VCaP (cell line): ENCODE measurements around the gene FUT3.

Experiments used
- H3K27ac ChIP-seq: fragments of 450-650 bp; 2 replicates; pipeline ENCODE4 v1.5.1; 2017
- CTCF ChIP-seq: fragments of 450-650 bp; conservative IDR thresholded peaks from 2 replicates; pipeline ENCODE4 v1.5.1; 2017; ENCODE audit warnings: mild to moderate bottlenecking, moderate library complexity

Gene FUT3

GRCh38 chr19:5820785-5821184, 30.5 kb downstream of the FUT3 start:
- H3K27ac ChIP-seq: no peak overlapping the region
- no peak for TF ChIP-seq CTCF

DNA sequence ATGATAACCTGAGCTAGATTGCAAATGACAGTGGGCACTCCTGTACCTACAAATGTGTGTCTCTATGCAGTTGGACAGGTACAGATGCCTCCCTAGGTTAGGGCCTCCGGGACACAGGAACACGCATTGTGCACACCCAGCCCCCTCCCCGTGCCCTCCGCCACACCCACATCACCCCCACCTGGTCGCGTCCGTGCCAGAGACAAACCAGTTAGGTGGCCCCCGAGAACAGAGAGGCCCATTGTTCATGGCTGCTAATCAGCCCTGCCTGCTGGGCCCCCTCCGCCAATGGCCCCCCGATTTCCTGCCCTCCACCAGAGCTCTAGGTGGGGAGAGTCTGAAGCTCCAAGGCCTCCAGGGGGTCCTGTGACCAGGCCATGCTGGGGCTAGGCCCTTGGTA, 32.7 kb downstream of the FUT3 start:
- H3K27ac ChIP-seq: no peak overlapping the region
- TF ChIP-seq CTCF: no peak

GRCh38 chr19:5817218-5817617, 34.0 kb downstream of the FUT3 start:
- no peak overlapping the region for H3K27ac ChIP-seq
- no peak for TF ChIP-seq CTCF

- TF ChIP-seq CTCF: no peak
- no peak overlapping the region for H3K27ac ChIP-seq
Observed at GRCh38 chr19:5814852-5815246, 36.4 kb downstream of the FUT3 start.

GRCh38 chr19:5814123-5814851, 37.0 kb downstream of the FUT3 start:
- no peak overlapping the region for H3K27ac ChIP-seq
- no peak for TF ChIP-seq CTCF

- H3K27ac ChIP-seq: no peak overlapping the region
- no peak for TF ChIP-seq CTCF
Observed at GRCh38 chr19:5811117-5811516, 40.1 kb downstream of the FUT3 start.

DNA sequence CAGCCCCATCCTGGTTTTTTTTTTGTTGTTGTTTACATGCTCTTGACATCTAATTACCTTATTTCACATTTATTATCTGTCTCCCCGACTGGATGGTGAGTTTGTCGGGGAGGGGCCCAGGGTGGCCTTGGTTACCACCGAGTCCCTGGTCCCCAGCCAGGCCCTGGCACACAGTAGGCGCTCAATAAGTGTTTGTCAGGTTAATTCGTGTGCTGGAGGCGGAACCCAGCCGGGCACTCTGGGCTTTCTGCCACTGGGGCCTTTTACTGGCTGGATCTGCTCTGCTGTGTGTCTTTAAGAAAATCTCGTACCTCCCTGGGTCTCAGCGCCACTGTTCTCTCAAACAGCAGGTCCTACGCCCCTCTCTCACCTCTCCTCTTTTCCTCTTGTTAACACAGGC, 41.8 kb downstream of the FUT3 start:
- H3K27ac ChIP-seq: no peak overlapping the region
- no peak for TF ChIP-seq CTCF
